Caki2 (cell line): Measurements from ENCODE around the gene SERPIND1. TPM values are rescaled to one million over a fixed set of nuclear protein-coding genes. Genes with fewer than 3 reads are reported as not detected.

Experiments
- DNase-seq: peaks from one replicate; pipeline ENCODE4 v3.0.0-alpha.2; 2015; ENCODE audit warnings: low read depth
- in situ Hi-C: cut with HindIII; loops from 2 replicates; pipeline ENCODE4 v1.10.0; 2016; ENCODE audit warnings: low sequenced_read_pairs, low pct_unique_long_range_greater_than_20kb, mixed read lengths
- total RNA-seq: library from RNA; depleted of rRNA; stranded (reverse); fragments of >200 nt; shearing (Covaris generic); gene quantifications from 2 replicates; pipeline ENCODE4 v1.2.3, GENCODE V29; 2014; ENCODE audit warnings: low replicate concordance

SERPIND1 gene
- total RNA-seq, 1 experiment from 2014 or later = not detected

DNA sequence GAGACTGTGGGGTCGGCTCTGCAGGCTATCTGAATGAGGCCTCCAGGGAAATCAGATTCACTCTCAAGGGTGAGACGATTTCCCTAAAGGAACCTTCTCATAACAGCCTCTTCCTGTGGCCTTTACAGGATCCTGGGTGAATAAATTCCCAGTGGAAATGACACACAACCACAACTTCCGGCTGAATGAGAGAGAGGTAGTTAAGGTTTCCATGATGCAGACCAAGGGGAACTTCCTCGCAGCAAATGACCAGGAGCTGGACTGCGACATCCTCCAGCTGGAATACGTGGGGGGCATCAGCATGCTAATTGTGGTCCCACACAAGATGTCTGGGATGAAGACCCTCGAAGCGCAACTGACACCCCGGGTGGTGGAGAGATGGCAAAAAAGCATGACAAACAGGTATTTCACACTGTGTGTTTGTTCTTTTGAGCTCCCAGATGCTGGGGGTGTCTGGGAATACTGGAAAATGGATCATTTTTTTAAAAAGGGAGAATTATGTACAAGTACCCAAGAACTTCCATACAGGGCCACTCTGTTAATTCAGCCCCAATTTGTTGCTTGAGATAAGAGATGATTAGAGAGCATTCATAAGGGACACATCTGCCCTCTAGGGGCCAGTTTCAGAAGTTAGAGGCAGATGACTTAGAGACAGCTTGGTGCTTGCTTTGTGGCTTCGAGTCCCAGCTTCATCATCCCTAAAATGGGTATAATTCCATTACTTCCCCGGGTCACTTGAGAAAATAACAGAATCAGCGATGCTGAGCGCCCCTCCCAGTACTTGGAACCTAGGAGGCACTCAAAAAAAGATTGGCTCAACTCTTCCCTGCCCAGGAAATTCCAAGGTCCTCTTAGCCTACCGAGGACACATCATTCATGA, 10.2 kb downstream of the SERPIND1 start:
- in situ Hi-C loops = no loop called here
- peak; percentile 27 for DNase-seq

DNA sequence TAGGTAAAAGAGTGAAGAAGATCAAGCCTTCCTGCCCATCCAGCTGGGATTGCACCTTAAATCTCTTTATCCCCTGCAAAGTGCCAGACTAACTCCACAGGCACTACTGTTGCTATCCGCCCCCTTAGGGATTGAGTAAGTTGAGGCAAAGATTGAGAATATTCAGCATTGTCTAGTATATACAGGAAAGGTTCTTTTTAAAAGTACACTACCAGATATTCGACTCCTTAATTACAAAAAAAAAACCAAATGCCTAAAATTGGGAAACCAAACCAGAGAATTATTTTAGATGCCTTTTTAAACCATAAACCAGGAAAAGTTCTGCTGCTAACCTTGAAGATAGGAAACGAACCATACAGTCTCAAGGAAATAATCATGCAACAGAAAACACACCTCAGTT, 11.5 kb downstream of the SERPIND1 start:
- no peak for DNase-seq
- in situ Hi-C loops = no loop called here

DNA sequence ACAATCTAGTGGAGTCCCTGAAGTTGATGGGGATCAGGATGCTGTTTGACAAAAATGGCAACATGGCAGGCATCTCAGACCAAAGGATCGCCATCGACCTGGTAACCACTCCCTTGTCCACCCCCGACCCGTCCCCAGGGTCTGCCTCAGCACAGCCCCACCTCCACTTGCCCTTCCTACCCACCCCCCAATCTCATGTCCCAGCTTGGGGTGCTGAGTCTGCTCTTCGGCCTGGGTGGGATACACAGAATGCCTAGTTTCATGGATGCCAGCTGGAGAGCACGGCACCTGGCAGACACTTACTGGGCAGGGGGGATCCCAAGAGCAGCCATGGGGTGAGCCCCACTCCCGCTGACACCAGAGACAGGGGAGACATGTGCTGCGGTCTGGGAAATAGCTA, 12.1 kb downstream of the SERPIND1 start:
- no peak for DNase-seq
- in situ Hi-C loops = no loop called here

DNA sequence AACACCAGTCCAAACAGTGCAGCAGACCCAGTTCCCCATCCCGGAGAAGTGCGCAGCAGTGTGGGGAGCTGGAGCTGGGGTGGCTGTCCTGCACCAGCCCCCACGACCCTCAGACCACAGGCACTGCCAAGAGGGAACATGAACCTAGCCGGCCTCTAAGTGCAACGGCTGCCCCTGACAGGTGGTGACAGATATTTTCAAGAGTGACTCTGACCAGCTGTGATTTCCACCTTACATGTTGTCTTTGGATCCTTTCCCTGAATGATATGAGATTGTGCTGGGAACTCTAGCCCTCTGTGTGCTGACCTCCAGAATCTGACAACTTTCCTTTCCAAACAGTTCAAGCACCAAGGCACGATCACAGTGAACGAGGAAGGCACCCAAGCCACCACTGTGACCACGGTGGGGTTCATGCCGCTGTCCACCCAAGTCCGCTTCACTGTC, 12.6 kb downstream of the SERPIND1 start:
- in situ Hi-C loops = no loop called here
- no peak for DNase-seq

DNA sequence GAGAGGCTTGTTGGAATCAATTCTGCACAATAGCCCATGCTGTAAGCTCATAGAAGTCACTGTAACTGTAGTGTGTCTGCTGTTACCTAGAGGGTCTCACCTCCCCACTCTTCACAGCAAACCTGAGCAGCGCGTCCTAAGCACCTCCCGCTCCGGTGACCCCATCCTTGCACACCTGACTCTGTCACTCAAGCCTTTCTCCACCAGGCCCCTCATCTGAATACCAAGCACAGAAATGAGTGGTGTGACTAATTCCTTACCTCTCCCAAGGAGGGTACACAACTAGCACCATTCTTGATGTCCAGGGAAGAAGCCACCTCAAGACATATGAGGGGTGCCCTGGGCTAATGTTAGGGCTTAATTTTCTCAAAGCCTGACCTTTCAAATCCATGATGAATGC, 13.3 kb downstream of the SERPIND1 start:
- no peak for DNase-seq
- in situ Hi-C loops = no loop called here

DNA sequence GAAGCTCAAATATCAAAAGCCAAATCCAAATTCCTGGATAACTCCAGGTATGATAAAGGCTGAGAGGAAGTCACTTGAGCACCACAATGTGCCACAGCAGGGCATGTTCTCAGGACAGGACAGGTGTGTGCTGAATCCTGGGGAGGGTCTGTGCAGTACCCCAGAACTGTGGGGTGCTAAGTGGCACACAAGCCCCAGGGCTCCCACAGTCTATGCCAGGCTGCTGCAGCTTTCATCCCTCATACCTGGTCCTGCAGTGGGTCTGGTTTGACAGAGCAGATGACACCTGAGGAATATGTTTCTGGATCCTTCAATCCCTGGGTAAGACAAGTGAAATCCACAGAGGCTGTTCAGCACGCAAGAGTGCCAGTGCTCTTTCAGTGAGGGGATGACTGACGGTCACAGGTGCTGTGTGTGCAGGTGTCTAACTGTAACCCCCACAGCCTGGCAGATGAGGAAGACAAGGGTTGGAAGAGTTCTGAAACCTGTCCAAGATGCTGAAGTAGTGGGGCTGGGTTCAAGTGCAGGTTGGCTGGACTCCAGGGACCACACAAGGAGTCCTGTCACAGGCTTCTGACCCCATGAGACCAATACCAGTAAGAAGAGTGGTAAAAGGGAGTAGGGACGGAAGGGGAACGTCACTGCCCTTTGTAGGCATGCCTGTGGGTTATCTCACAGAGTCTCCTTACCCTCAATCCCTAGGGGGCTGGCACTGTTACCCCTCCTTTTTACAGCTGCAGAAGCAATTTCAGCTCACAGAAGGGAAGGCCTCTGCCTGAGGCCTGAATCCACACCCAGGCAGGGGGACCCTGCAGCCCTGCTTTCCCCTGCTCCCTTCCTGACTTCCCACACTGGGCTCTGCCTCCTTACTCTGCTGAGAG, 14.1 kb downstream of the SERPIND1 start:
- in situ Hi-C loops = no loop called here
- DNase-seq = no peak

DNA sequence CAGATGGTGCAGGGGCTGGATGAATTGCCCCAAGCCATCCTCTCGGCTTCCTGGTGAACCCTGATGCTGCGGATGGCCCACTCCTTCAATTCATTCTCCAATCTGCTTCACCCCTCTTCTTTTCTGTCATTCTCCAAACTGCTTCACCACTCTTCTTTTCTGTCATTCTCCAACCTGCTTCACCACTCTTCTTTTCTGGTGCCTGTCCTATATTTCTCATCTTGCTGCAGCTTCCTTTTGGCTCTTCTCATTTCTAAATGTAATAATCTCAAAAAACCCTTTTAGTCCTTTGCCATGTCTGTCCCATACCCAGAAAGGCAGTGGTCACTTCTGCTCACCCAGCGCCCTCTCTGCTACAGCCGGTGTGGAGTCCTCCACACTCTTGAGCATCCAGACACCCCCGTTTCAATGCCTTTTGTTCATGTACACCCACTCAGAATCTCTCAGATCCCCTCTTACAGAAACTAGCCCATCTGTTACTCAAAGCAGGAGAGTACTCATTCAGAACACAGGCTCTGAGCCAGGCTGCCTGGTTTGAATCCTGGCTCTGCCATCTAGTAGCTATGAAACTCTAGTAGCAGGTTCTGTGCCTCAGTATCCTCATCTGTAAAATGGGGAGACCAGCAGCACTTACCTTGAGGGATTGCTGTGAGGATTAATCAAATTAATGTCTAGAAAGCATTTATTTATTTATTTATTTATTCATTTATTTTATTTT, 14.9 kb downstream of the SERPIND1 start:
- in situ Hi-C loops = no loop called here
- DNase-seq = no peak

DNA sequence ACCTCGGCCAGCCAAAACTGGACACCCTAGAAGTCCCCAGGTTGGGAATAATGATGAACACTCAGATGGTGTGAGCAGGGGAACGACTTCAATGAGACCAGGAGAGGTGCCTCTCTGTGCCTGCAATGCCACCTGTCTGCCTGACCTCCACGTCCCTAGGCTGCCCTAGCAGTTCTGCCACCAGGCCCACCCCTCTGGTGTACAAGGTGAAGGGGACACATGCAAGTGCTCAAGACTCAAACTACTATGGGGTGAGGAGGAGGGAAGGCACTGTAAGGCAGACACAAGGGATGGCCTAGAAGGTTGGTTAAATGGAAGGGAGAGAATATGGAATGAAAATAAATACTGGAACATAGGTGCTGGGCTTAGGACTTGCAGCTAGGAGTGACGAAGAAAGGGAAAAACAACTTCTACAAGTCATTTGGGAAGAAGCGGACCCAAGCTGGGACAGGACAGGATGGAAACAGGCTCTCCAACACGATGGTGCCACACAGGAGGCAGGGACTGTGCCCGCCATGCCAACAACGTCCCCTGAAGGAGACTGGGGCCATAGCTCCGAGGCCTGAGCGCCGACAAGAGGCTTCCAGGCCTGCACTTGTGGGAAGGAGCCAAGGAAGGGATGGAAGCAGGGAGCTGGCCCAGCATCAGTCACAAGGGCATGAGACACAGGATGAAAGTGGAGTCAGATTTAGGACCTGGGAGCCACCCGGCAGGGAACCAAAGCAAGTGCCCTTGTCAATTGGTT, 18.5 kb downstream of the SERPIND1 start:
- no peak for DNase-seq
- in situ Hi-C loops = no loop called here

DNA sequence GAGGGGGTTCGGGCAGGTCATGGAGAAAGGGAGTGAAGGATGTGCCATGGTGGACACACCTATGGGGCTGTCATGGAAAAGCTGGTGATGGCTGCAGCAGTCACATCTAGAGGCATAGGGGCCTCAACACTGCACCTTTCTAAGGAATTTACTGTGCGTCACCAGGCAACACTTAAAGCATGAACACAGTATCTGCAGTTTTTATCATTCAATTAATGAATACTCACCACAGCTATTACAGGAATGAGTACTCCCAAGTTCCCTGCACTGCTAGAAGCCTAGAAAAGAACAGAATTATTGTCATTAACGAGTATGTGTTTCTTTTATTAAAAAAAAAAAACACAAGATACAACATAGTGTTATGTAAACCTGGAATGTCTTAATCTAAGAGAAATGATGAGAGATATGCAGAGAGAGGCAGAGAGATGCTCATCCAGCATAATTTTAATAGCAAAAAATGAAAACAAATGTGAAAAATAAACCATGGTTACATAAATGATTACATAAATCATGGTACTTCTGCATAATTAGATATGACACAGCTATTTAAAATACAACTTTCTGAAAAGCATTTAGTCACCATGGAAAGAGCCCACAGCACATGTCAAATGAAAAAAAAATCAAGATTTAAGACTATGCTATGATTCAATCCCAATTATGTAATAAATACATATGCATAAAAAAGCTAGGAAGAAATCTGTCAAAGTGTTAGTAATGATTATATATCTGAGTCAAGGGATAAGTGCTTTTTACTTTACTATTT, 19.2 kb downstream of the SERPIND1 start:
- in situ Hi-C loops = no loop called here
- DNase-seq = no peak

DNA sequence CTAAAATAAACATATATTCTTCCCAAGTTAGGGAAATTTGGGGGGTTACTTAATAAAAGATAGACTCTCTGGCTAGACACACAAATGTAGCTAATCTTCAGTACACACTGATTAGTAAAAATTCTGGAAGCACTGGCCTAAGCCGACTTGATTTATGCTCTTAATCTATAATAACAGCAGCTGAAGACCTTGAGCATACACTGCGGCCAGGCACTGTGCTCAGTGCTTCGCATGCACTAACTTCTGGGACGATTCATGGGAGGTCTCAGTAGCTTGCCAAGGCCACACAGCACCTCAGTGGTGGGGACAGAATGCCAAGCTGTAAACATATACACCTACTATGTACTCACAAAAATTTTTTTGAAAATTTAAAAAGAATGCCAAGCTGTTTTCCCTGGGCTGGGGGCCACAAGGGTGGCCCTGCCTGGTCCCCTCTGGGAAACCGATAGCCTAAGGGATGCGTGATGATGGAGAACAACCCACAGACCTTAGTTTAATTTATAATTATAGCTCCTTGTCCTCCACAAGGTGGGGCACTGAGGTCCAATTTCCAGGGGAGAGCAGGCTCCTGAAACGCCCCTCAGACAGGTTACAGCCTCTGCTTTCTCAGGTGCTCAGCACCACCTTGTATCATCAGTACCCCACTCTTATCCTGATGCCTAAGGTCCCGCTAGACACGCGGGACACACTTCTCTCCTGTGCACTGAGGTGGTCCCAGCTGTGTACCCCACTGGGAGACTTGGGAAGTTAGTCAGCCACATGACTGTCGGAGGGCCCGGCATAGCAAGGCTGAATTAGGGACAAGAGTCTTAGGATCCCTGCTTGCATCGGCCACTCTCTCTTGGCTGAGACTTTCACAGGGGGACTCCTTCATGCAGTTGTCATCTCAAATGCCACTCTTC, 20.1 kb downstream of the SERPIND1 start:
- DNase-seq = no peak
- in situ Hi-C loops = no loop called here

DNA sequence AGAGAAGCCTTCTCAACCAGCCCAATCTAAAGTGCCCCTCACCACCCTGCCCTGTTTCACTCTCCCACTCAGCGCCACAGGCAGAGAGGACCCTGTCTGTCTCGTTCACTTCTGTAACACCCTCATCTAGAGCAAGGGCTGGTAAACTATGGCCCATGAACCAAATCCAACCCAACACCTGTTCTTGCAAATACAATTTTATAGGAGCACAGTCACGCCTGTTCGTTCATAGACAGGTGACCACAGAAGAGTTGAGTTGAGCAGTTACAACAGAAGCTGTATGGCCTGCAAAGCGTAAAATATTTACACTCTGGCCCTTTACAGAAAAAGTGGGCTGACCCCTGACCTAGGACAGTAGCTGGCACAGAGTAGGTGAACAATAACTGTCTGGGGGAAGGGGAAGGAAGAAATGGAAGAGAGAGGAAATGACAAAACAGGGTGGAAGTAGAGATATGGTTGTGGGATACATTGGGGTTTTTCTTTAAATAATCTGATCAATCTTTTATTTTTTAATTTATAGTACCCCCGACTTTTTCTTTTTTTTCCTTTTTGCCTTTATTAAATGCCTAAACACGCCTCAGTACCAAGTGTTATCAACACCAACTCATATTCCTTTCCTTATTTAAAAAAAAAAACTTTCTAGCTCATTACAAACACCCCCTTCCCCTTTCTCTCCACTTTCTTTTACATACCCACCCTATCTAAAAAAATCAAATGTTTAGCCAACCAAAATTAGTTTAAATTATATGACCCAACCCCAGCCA, 20.9 kb downstream of the SERPIND1 start:
- in situ Hi-C loops = no loop called here
- DNase-seq = no peak

DNA sequence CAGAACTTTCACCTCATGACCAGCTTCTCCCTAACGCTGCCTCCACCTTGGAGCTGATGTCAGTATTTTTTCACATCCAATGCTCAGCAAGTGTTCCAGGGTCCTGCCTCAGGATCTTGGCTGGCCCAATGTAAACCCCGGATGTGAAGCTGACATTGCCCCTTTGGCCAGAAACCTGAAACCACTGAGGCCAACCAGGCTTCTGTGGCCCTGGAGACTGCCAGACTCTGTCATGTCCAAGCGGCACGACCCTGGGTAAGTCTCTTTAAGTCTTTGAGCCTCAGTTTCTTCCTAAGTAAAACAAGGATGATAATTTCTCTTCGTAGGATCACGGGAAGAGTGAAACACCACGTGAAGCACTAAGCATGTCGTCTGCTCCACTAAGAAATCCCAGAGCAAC, 22.8 kb downstream of the SERPIND1 start:
- in situ Hi-C loops = no loop called here
- no peak for DNase-seq

DNA sequence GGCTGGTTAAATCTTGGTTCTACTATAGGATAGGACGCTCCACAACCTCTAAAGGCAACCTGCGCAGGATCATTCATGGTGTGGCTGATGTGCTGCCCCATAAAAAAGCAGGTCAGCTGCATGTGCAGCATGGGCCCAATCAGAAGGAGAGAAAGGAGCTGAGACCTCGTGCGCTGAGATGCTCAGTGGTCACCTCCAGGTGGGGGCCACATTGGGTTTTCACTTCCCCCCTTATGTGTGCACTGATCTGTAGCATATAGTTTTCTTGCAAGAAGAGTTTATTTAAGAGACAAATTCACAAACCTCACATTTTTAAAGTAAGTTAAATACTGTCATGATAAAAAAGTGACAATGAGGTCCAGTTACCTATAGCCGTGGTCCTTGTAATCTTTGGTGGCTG, 24.3 kb downstream of the SERPIND1 start:
- DNase-seq = no peak
- in situ Hi-C loops = no loop called here

DNA sequence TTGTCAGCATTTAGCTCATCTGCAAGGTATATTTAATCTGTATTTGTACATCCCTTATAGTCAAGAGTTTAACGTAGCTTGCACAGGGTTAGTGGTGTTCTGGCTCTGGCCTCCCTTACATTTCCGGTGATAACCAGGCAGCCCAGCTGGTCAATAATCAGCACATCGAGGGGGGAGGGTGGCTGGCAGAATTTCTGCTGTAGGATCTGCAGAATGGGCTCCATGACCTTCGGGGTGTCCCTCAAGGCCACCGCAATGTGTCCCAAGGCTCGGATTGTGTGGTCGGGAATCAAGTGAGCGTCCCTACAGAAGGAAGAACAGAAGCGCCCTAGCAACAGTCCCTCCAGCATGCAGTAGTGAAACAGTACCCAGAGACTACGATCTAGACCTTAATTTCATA, 25.1 kb downstream of the SERPIND1 start:
- in situ Hi-C loops = no loop called here
- DNase-seq = no peak

DNA sequence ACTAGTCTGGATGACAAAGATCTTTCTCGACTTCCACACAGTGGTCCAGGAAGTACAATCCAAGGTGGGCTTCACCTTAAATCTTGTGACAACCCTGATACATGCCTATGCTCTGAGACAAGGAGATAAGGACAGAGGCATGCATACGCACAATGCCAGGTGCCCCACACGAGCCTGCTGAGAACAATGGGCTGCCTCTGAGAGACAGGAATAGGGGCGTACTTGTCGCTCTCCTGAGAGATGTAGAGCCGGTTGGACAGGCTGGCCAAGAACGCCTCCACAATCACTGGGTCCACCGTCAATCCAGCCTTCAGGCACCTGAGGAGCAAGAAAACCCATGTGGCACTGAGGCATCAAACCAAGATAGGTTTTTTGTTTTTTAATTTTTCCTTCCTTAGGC, 25.5 kb downstream of the SERPIND1 start:
- in situ Hi-C loops = no loop called here
- DNase-seq = no peak

DNA sequence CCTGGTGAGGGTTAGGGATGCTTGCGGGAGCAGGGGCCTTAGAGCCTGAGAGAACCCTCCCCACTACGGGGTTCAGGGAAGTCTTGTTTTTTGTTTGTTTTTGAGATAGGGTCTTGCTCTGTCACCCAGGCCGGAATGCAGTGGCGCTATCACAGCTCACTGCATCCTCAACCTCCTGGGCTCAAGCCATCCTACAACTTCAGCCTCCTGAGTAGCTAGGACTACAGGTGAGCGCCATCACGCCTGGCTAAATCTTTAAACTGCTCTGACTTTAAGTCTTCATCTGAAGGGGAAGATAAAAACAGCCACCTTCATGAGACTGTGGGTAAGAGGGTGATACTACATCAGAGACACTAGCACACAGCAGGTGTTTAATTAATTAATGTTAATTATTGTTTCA, 28.5 kb downstream of the SERPIND1 start:
- DNase-seq = no peak
- in situ Hi-C loops = no loop called here
